ENCODE results near the gene ZNF780B. TPM values are rescaled to one million over a fixed set of nuclear protein-coding genes. Genes with fewer than 3 reads are reported as not detected.

Gene ZNF780B
- total and polyA plus RNA-seq, 2 of the 8 experiments (the other 6 are each of a cell fraction or from before 2014, with no cell fraction given): 3.1 to 22.4 TPM

DNA sequence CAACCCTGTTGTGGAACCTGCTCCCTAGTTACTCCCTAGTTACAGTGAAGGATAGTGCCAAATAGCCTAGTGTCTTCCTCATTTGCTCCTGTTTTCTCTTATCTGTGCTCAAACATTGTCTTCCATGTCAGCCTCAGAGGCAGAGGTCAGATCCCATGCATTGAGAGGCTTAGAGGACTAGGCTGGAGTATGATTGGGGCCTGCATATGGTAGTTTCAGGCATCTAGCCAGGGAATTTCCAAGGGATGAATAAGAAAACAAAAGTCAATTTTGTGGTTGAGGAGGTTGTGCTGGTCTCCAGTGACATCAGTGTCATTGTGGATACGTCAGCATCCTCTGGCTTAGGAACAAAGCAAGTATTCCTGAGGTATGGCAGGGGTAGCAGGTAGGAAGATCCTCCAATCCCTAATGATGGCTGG lies 49.7 kb downstream of the ZNF780B start:
- Histone ChIP-seq H3K23me2 (ENCODE audit: low read depth, low read length) (no peaks in the 10 kb centered on the region), H3K18ac (ENCODE audit: extremely low read depth, low read length) (no peak overlapping the region), H3K36me3 (ENCODE audit: control insufficient read depth in 2 of 4, insufficient read depth in 4 of 4, low read length in 3 of 4) (no peaks in the 10 kb centered on the region), H2BK15ac (ENCODE audit: low read length) (no peak overlapping the region), H2AK5ac (ENCODE audit: low read depth, low read length) (no peak overlapping the region), H3K56ac (replicated peaks; ENCODE audit: insufficient read length, low read depth, low read length) (no peak overlapping the region), H3K4me1 (replicated peaks in 1 of 4; ENCODE audit: control insufficient read depth in 3 of 4, insufficient read depth in 4 of 4, low read length in 3 of 4) (no peaks in the 10 kb centered on the region), H3K9ac (replicated peaks in 1 of 4; ENCODE audit: extremely low read depth in 1 of 4, low read depth in 3 of 4, low read length in 3 of 4) (no peak overlapping the region; a peak in 1 of 7 replicates), H3K23ac (ENCODE audit: insufficient read length) (no peak overlapping the region), H4K5ac (ENCODE audit: insufficient read length, low read depth, low read length) (no peak overlapping the region), H3K27ac (ENCODE audit: low read depth, low read length) (no peak overlapping the region), H3K4ac (replicated peaks; ENCODE audit: insufficient read length, low read depth, low read length) (no peak overlapping the region), H3K4me2 (ENCODE audit: insufficient read depth in 1 of 2, low read depth in 2 of 2, low read length in 2 of 2) (no peak overlapping the region), H3K4me3 (ENCODE audit: extremely low read depth in 1 of 4, insufficient read depth in 2 of 4, low read depth in 3 of 4, low read length in 4 of 4) (no peak overlapping the region), H4K91ac (replicated peaks; ENCODE audit: insufficient read length, low read length) (no peak overlapping the region), H2BK120ac (replicated peaks; ENCODE audit: low read depth, low read length) (no peak overlapping the region), H3K79me2 (ENCODE audit: control insufficient read depth in 1 of 2, insufficient read depth in 2 of 2, low read length in 2 of 2) (no peaks in the 10 kb centered on the region), H3K9me3 (ENCODE audit: insufficient read depth in 2 of 2, low read depth in 1 of 2, low read length in 1 of 2) (0 out of 4 replicates have a peak, but pooled peaks cover 0 to 5% of the 10 kb centered on the region in 2 experiments), H2BK5ac (ENCODE audit: low read depth, low read length) (no peak overlapping the region), H4K20me1 (replicated peaks in 1 of 2; ENCODE audit: control insufficient read depth in 1 of 2, insufficient read depth in 2 of 2, low read length in 2 of 2) (no peaks in the 10 kb centered on the region), H3K14ac (ENCODE audit: insufficient read length) (no peak overlapping the region), H2BK12ac (ENCODE audit: low read depth, low read length) (no peak overlapping the region), H4K8ac (ENCODE audit: extremely low read depth, insufficient read depth, low read length) (no peak overlapping the region), H2AFZ (ENCODE audit: low read length) (no peak overlapping the region), H3K27me3 (replicated peaks in 1 of 4; ENCODE audit: control insufficient read depth in 3 of 4, extremely low read depth in 1 of 4, insufficient read depth in 3 of 4, low read length in 3 of 4) (no peaks in the 10 kb centered on the region), H2BK20ac (ENCODE audit: low read length) (no peak overlapping the region), H3K79me1 (ENCODE audit: low read depth, low read length) (no peaks in the 10 kb centered on the region)
- DNase-seq (ENCODE audit: low read depth in 1 of 2, low spot score in 2 of 2) (no peak), FAIRE-seq (no peak)
- CTCF ChIA-PET (ENCODE audit: partially characterized antibody): no interaction called here
- 67% methylated on average over 1 of the region's 1 CpG; no CpG with 5 or more reads in 1 of the 2 experiments for WGBS, 2 experiments (ENCODE audit: extremely low coverage in 1 of 2, insufficient coverage in 1 of 2, insufficient read length in 1 of 2, insufficient replicate concordance in 2 of 2, low coverage in 1 of 2, low lambda C conversion rate in 2 of 2, missing lambda C conversion rate in 1 of 2)
- POLR2A ChIA-PET (ENCODE audit: partially characterized antibody): no interaction called here
- TF ChIP-seq SIN3A (conservative IDR thresholded peaks at IDR 0.05 in 1 of 2, IDR thresholded peaks at IDR 0.05 in 1 of 2; ENCODE audit: low read depth in 1 of 2, low read length in 2 of 2) (no peak), NANOG (IDR thresholded peaks at IDR 0.05; ENCODE audit: insufficient read depth, low read depth, low read length, poor library complexity, severe bottlenecking) (no peak), HDAC6 (IDR thresholded peaks at IDR 0.05; ENCODE audit: low read depth, low read length) (no peak), CHD2 (IDR thresholded peaks at IDR 0.05; ENCODE audit: low read length) (no peak)

Data from H1 (cell line).